GM19452 (cell line): Measurements from ENCODE around the gene AGK.
"Not testable (repeated sequence)": the region's sequence is repeated elsewhere in the genome, so short reads cannot be mapped to it uniquely, and the experiment has no call there.

ENCODE experiments used
- ATAC-seq: cut with Tn5 transposase; IDR thresholded peaks from one replicate; pipeline ENCODE4 v1.9.1; 2021; ENCODE audit not compliant: unreplicated experiment

AGK gene

DNA sequence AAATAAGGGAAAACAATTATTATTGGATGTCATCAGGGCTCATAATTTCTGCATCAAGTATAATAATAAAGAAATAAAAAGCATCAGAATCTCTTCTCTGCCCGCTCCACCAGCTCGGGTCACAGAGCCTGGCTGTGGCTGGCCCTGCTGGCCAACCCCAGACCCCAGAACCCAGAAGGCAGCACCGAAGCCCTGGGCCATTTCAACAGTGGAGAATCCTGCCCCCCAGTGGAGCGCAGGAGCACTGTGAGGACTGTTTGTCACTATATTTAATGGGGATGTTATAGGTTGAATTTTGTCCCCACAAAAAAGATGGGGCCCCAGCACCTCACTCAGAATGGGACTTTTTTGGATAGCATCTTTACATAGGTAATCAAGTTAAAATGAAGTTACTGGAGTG lies 123.5 kb downstream of the AGK start:
- ATAC-seq: no peak

DNA sequence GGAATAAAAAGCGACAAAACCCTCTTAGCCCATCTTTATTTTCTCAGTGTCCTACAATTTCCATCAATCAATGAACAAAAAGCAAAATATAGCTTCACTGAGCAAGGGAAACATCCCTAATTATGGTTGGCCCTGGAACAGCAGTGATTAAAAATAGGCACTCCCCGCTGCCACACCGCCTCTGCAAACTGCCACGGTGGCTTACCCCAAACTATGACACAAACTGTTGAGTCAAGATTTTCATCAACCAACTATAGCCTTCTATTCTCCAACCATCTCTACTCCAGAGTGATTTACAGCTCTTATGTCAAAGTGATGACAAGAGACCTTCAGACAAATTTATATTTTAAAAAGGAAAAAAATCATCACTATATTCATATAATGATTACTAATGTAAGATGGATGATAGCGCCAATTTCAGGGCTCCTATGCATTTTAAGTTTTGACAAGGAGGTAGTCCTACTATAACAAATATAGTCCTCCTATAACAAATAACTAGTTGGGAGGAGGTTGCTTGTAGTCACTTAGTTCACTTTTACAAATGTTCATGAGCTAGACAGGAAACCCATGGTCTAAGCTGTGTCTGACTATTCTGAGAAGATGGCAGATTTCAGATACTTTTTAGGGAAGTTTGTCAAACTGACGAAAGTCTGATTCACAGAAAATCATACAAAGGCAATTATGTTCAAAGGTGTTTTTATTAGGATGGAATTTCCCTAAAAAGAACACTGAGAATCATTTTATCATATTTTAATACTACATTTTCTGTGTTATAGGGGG lies 124.4 kb downstream of the AGK start:
- ATAC-seq: no peak

DNA sequence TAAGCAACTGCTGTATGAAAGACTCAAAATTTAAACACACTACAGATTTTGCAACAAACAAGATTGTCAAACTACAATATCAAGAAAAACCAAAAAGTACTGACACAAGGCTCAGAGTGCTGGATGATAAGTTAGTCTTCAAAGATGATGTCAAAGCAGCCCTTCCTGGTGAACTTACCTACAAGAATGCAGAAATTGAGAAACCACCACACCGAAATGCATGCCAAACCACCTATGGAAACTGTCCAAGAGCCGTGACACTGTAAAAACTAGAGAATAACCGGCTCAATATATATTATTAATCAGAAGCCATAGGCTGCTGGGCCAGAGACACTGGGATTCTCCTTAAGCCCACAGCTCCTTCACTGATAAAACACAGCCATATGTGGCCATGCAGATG lies 125.4 kb downstream of the AGK start:
- ATAC-seq: no peak

DNA sequence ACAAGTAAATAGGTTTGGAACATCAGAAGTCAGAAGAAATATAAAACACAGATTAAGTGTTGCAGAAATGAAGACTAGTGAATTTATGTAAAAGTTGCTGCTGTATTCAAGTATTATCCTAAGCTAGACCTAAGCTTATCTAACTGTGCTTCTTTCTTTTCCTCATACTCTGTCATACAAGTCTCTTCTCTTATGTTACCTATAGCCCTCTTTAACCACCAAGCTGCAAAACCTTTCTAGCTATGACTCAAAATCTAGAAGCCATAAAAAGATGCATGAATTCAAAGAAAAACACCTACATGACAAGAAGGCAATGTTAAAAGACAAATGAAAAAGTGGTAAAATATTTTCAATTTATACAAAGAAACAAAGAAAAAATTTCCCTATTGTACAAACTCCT lies 127.8 kb downstream of the AGK start:
- ATAC-seq: no peak

DNA sequence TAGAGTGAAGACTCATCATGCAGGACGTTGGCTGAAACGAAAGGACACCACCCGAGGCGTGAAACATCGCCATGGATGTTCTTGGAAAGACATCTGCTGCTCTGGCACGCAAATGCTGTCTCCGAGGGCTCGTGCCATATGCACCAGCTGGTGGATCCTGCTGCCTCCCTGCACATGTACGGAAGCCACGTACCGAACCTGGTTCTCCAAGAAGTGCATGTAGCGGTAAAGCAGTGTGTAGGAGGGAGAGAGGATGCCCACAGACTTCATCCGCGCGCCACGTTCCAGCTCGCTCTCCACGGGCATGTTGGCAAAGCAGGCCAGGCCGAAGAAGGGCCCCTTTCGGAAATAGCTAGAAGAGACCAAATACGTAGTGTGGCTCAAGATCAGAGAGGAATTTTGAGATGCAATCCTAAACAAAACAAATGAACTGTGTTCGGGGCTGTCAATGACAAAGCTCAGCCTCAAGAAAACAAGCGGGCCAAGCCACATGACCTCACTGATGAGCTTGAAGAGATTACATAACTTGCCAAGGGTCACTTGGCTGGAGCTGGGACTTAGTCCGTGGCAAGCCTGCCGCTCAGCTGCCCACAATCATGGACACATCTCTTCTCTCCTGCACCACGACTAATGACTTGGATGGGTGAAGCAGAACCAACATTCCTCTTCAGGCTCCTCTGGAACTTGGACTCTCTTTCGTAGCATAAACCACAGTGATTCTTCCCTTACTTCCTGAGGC lies 134.2 kb downstream of the AGK start:
- ATAC-seq: no peak

DNA sequence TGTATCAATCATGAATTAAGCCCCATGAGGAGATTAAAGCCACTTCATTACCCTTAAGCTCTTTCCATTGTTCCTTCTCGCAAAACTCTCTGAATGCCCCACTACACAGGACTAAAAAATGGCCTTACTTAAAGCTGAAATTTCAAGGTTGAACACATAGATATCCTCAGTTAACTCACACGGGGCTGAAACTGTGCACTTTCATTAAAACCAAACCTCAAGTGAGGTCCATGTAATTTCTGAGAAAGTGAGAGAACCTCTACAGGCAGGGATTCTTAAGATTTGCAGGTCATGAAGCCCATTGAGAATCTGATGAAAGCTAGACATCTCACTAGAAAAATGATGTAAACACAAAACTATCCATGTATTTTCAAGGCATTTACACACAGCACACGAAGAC lies 134.9 kb downstream of the AGK start:
- ATAC-seq: no peak

DNA sequence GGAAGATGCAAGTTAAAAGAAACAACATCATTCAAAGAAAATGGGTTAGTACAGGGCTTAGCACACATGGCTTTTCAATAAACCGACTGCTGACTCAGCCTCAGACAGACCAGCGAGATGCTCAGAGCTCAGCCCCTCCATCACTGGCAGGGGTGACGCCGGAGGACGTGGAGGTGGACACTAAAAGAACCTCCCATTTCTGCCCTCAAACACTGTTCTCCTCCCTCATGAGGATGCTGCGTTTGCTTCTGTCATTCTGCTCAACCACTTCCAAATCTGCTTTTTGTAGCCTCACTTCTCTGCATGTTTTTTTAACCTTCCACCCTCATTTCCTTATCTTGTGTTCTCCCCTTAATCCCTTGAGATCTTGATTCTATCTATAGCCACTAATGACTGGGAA lies 135.5 kb downstream of the AGK start:
- no peak for ATAC-seq

DNA sequence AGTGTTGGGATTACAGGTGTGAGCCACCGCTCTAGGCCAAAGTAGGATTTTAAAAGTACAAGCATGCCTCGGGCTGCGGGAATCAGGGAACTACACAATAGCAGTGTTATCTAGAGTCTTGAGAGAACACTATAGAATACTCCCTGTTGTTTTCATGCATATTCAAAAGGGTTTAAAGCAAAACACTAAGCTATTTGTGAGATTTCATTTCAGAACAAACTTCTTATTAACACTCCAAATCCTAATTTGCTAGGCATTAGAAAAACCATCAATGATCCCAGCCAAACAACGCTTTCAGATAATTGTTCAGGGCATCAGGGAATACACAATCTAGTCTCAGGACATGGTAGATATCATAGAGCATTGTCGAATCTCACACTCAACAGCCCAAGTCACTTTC lies 136.8 kb downstream of the AGK start:
- ATAC-seq: no peak

DNA sequence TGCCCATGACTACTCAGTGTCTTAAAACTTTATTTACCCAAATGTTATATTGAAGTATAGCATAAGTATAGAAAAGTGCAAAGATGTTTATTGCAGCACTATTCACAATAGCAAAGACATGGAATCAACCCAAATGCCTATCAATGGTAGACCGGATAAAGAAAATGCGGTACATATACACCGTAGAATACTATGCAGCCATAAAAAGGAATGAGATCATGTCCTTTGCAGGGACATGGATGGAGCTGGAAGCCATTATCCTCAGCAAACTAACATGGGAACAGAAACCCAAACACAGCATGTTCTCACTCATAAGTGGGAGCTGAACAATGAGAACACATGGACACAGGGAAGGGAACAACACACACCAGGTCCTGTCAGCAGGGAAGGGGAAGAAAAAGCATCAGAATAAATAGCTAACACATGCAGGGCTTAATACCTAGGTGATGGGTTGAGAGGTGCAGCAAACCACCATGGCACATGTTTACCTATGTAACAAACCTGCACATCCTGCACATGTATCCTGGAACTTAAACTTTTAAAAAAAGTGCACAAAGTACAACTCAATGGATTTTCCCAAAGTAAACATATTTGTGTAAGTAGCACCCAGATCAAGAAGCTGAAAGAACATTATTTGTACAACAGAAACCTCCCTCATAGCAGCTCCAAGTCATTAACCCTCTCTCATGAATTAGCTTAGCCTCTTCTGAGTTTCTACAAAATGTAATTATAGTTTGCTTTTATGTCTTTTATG lies 138.0 kb downstream of the AGK start:
- ATAC-seq: not testable (repeated sequence)

DNA sequence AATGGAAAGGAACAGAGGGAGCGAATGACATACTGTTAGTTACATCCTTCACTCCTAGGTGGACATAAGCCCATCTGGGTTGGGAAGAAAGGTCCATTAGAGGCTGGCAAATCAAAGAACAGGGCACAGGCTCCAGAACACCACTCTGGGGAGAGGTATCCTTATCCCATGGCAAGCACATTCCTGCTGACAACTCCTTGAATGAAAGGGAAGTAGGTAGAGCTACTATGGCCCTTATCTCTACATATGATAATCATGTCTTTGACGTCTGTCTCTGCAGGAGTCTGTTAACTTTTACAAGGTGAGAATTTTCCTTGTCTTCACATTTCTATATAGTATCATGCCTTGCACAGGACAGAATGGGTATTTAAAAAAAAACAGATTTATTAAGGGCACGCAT lies 140.3 kb downstream of the AGK start:
- no peak for ATAC-seq

DNA sequence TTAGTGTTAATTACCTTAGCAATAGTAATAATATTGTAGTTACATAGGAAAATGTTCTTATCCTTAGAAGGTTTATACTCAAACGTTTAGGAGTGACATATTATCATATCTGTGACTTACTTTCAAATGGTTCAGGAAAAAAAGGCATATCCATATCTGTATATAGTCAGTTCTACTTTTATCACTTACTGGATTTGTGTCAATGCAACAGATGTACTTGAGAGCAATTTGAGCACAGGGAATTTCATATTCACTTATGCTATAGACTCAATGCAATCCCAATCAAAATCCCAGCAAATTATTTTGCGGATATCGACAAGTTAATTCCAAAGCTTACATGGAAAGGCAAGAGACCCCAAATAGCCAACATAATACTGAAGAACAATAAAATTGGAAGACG lies 140.8 kb downstream of the AGK start:
- no peak for ATAC-seq

DNA sequence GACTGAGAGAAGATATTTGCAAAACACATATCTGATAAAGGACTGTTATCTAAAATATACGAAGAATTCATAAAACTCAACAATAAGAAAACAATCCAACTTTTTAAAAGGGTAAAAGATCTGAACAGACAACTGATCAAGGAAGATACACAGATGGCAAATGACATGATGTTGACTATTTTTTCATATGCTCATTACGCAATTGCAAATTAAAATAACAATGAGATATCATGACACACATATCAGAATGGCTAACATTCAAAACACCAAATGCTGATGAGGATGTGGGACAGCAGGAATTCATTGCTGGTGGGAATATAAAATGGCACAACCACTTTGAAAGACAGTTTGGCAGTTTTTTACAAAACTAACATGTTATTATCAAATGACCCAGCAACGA lies 141.9 kb downstream of the AGK start:
- ATAC-seq: no peak

DNA sequence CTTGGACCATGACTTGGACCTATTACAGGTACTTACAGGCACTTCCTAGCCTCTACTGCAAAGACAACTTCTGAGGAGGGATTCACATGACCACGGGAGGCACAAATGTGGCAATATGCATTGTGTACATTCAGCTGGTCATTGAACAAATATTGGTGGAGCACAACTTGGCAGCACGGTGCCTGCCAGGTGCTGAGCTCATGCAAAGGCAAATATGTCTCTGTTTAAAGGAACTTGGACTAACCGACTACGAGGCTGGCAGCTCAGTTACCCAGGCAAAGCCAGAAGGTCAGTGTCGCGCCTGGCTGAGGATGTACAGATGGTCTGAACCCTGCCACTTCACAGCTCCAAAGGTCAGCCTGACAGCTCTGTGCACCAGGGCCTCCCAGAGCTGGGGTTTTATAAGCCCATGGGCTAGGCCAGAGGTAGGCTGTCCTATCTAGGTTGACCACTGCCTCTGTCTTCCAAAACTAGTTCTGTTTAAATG lies 144.6 kb downstream of the AGK start:
- ATAC-seq: no peak

DNA sequence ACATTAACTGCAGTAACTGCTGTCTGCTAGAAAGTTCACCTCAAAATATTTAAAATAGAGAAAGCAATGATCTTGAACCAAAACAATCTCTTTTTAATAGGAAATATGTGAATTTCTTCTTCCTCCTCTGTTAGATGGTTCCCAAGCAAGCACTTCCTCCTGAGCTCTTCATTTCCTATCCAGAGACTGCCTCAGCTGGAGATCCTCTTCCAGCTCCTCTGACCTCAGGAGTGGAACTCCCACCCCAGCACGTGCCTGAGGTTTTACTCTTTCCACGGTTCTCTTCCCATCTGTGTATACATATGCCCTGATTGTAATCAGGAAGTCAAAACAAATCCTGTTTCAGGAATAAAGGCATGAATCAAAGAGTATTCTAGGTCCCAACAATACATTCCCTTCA lies 145.1 kb downstream of the AGK start:
- ATAC-seq: no peak

DNA sequence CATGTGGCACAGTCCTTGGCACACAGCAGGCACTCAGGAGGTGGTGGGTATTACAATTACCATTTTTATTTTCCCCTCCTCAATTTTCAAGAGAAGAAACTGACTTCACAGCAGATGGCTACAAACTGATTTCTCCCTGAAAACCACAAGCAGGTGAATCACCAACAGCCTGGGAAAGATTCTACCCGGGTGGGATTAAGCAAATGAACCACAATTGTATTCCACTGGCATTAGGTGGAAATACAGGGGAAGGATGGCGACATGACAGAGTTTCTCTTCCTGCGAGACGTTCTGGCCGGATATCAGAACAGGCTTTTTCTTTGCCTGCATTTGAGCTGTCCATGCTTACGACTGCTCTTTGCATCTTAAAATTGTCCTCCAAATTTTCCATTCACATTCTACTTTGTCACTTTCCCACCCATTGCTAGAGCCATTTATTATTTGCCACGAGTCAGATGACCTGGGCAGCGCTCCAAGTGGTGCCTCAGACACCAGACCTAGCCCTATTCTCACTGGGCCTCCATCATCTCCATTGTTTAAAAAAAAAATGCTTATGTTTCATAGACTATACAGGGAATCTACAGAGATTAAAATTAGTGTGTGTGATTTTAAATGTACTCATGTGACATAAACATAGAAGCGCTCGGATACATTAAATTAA lies 146.1 kb downstream of the AGK start:
- ATAC-seq: no peak

DNA sequence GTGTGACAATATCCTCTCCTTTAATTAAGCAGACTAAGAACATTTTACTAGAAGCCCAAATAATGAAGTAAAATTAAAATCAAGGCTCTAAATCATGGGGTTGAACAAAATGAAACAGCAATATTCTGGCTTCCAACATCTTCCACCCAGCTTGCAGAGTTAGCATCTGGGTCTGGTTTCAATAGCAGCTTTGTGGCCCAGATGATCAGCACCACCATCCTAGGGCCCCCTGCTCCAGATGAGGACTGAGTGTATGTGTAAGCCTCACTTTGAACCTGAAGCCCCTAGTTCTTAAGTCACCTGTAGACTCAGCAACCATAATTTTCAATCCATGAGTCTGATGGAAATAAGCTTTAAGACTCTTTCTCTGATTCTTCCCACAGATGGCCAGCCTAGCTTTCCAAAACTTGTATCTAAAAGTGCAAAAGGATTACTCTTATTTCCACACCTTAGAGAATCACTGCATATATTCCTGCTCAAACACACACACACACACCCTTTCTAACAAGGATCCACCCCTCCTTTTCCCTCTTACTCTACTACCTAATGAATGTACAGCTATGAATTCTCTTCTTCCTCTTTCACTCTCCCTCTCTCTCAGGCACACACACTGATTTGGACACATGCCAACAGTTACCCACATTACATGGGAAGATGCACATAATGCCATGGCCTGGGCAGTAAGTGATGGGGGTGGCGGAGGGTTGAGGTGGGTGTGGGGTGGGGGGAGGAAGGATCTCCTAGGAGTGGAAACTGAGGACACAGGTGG lies 147.2 kb downstream of the AGK start:
- ATAC-seq: no peak

DNA sequence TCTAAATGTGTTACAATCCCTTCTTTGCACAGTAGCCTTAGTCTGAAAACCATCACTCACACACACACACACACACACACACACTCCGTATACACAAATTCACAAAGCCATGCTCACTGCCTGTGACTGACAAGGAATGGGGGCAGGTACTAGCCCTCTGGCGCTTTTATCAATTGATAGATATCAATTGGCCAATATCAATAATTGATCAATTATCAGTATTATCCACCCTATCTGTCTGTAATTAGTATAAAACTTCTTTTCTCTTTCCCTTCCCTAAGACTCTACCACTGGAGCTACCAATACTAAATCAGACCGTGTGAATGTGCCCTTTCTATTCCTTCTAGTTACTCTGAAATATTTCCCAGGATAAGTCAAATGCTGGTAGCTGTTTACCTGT lies 148.7 kb downstream of the AGK start:
- no peak for ATAC-seq

DNA sequence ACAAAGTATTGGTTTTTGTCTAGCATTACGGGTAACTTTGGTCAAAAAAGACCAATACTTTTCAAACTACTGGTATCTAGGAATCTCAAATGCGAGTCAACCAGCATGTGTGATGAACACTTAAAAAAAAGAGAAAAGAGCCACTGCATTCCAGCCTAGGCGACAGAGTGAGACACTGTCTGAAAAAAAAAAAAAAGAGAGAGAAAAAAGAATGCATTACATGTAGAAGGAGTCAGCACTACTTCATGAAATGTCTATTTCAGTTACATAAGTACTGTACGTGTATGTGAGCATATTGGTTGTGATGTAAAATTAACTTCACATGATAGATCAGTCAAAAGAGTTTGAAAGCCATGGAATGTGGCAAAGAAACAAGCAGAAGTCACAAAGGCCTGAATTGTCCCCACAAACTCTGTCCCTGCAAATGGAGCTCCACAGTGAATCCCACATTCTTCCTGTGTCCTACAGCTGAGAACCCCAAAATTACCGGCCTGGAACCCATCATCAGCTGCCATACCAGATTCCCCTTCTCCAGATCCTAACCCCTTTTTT lies 149.2 kb downstream of the AGK start:
- no peak for ATAC-seq

DNA sequence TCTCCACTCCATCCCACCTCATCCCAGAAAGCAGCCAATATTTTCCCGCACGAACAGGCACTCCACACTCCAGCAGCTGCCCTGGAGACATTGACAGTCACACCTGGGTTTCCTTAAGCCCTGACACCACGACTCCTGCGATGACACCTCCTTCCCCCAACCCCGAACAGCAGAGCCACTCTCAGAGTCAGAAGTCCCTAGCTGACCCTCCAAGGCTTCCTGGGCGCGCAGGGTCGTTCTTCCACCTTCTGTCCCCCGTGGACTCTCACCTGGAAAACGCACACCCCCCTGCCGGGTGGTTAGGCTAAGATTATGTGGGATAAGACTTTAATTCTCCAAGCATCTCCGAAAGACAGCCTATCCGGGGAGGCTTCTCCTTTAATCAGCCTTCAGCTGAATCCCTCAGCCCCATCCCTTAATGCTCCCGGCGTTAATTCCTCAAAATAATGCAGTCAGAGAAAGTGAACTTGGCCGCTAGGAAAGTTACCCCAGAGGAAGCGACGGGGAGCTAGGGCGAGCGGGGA lies 149.7 kb downstream of the AGK start:
- no peak for ATAC-seq

DNA sequence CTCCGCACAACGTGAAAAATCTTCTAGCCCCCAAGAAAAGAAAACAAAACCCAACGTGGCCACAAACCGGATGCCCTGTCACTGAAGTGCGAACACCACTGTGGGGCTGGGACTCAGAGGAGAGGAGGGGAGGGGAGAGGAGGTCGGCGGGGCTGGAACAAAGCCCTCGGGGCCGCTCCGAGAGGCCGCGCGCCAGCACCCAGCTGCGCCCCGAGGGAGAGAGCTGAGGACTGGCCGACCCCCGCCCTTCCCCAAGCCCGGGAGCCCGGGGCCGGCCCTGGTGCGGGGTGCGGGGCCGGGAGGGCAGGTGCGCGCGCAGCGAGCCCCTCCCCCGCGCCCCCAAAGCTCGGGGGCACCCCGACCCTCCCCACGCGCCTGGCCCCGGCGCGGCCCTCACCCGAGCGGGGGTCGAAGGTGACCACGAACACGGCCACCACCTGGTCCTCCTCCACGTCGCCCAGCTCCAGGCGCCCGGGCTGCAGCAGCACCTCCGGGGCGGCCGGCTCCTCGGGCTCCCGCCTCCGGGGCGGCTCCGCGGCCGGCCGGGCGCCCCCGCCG lies 150.4 kb downstream of the AGK start:
- ATAC-seq: peak; percentile 76
